Islet of Langerhans (tissue), 1 donor: ENCODE results near the gene HES5.

Experiments
- FAIRE-seq: peaks from one replicate; lab custom pipeline; 2011; peaks lifted over from hg19 to GRCh38; lab: Jason Lieb, UNC

HES5 gene

DNA sequence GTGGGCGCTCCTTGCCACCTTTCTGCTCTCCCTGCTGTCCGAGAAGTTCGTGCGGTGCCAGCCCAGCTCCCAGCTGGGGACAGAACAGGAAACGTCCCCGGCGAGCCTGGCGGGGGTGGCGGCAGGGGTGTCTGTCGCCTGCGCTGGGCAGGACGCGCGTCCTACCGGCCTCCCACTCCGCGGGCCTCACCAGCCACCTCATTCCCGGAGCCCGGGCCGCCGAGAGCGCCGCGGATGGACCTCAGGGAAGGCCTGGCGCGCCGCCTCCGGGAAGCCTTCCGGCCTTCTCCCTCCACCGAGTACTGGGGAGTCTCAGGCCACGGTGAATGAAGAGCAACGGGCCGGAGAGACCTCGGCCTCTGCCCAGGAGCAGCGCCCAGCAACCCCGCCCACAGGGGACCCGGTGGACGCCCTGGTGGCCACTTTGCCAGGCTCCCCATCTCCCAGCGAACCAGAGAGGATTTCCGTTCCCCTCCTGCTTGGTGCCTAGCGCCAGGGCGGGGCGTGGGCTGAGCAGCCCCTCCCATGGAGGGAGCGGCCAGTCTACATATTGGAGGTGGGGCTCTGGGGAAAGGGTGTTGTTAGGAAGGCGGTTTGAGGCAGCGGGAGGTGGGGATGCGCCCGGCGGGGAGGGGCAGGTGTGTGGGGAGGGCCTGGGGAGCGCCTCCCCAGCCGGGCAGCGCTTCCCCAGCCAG is 16.6 kb upstream of the HES5 start:
- no peak for FAIRE-seq

DNA sequence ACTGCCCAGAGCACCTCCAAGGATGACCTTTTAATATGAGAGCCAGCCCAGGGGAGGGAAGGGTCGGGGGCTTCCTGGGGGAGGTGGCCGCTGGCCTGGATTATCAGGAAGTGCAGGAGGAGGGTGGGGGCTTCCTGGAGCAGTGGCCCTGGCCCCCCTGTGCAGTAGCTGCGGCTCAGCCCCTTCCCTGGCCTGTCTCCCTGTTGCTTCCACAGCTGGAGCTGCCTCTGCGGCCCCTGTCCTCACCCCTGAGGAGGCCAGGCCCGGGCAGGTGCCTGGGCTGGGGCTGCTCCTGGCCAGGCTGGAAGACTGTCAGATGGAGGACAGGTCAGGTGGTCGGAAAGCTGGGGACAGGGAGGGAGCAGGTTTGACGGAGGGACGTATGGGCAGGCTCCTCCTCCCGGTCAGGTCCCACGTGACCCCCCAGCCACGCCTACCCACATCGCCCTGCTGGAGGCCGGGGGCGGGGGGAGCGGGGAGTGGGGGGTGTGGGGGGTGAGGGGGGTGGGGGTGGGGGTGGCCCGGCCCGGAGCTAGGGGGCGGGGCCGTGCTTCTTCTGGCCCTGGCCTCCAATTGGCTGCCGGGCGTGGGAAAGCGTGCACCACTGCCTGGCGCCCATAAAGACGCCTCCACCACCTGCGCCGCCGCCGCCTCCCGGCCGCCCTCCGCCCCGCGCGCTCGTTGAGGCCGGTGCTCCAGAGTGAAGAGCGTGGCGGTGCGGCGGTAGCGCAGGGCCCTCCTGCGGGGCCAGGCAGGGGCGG is 15.9 kb upstream of the HES5 start:
- no peak for FAIRE-seq

DNA sequence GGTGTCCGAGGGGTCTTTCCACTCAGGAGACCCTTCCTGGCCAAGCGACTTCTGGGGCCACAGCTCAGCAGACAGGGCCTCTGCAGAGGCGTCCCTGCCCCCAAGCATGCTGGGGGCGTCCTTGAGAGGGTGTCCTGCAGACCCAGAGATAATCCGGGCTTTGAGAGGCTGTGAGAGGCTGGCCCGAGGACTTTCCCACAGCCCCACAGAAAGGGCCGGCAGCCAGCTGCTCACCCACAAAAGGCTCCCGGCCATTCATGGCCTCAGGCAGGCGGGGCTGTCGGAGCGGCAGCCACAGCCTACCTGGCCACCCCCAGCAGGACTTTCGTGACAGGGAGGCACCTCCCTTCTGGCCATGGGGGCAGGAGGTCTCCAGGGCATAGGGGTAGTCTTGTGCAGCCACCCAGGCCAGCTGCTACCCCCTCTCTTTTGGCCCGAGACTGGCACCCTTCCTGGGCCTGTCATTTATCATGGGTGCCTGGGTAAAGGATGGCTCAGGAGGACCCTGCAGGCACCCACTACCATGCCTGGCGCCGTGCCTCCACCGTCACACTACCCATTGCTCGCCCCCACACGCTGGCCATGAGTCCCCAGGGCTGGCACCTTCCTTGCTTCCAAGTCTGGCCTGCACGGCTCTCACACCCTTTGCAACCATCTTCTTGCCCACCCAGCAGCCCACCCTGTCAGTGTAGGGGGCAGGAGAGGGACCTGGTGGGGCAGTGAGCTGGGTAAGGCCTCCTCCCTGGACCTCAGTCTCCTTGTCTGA is 15.0 kb upstream of the HES5 start:
- FAIRE-seq = no peak

DNA sequence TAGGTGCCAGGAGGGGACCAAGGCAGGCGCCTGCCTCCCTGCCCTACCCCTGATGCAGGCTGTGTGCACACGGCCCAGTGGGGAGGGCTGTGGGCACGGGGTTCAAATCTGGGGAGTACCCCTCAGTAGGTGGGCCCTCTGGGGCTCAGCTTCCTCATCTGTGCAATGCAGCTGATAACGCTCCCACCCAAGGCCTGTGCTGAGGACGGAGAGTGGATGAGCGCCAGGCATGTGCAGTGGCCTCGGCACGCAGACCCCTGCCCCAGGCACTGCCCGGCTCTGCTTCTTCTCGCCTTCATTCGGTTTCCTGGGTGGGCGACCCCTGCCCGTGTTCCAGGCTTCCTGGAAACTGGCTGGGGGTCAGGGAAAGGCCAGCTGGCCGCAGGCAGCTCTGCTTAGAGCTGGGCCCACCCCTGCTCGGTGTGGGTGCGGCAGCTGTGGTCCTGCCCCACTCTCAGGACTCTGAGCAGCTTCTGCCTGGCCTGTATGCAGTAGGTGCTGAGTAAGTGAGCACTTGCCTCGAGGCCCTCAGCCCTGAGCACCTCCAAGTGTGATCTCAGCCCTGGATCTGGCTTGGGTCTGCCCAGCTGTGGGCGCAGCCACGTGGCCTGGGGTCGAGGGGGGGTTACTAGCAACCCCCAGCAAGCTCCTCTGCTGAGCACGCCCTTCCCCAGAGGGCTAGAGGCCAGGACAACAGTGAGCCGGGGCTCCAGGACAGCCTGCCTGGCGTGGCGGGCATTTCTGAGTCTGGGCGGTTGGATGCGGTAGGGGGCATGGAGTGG is 14.2 kb upstream of the HES5 start:
- no peak for FAIRE-seq

DNA sequence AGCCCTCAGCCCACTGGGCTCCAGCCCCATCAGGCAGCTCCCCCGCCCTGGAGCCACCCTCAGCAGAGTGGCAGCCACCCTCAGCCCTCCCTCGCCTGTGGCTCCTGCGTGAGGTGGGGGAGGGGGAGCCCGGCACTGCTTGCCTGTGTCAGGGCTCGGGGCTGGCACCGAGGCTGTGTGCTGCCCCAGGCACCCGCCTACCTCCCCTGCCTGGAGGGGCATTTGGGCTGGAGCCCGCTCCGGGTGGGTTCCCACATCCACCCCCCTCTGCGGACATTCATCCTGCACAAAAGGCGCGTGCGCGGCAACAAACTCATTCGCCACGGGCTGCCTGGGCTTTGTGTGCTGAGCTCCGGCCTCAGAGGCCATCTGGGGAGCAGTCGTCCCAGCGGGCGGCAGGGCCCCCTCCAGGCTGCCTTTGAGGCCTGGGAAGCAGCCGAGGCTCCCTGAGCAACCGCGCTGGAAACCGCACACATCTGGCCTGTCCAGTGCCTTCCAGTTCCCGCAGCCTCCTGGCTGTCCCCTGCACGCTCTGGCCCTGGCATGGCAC is 13.6 kb upstream of the HES5 start:
- no peak for FAIRE-seq

DNA sequence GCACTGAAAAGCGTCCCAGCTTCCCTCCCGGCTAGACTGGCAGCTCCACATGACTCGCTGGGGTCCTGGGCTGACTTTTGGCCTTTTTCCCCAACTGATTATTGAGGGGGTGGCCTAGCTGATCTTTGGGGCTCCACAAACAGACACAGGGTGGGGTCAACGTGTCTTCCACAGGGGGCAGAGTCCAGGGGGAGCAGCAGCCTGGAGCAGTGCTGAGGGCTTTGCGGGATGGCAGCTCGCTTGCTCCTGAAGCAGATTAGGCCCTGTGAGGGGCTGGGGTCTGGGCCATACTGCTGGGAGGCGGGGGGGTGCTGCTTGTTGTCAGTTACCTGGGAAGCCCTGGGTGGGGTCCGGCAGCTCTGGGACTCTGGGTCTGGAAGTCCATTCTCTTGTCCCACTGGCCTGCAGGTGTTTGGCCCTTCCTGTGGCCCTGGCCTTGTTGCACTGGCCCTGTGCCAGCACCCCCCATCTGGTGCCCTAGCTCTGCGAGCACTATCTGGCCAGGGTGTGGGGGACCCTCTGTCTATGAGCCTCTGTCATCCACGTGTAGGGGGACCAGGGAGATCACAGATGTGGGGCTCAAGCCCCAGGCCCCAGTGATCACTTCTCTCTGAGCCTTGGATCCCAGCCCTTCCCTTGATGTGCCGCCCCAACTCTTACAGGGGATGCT is 12.3 kb upstream of the HES5 start:
- FAIRE-seq = no peak

DNA sequence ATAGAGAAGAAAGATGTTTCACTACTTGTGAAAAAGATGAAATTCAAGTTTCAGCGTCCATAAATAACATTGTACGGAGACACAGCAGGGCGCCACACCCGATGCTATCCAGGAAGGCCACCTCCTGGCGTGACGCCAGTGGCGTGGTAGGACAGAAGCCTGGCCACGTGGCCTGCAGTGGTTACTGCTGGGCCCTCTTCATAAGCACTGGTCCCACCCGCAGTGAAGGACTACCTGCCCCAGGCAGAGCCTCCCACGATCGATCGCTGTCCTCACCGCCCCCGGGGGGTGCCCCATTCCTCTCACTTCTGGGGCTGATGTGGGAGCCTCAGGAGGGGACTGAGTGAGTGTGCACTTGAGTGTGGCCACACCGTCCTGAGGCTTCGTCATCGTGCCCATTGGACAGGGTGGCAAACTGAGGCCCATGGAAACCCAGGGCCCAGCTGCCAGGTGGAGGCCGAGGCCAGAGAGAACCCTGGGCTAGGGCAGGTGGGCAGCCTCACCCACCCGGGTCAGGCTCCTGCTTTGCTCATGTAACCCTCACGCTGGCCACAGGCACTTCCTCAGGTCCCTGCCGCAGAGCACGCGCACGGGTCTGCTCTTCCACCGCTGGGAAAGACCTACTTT is 11.7 kb upstream of the HES5 start:
- FAIRE-seq = no peak

DNA sequence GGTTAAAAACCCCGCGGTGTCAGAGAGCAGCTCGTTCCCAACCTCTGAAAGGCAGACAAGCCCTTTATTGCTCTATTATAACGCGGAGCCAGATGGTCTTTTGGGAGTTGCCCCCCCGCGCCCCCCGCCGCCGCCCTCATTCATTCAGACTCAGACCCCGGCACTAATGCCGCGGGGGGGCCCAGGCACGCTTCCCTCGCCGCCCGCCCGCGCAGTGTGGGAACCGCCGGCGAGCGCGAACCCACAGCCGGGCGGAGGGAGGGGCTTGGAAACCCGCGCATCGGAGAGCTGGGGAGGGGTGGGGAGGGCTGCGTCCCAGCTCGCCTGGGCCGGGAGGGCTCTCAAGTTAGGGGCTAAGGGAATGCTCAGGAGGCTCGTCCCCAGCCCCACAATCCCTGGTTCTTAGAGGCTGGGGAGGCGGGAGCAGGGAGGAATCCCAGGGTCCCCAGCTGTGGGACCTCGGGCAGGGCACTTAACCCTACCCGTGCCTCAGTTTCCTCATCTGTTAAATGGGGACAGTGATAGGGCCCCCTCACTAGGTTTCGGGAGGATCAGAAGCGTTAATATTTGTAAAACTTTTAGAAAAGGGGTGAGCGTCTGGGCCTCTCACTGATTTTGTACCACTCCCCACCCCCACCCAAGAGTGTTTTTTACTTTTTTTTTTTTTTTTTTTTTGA is 10.9 kb upstream of the HES5 start:
- FAIRE-seq = no peak

DNA sequence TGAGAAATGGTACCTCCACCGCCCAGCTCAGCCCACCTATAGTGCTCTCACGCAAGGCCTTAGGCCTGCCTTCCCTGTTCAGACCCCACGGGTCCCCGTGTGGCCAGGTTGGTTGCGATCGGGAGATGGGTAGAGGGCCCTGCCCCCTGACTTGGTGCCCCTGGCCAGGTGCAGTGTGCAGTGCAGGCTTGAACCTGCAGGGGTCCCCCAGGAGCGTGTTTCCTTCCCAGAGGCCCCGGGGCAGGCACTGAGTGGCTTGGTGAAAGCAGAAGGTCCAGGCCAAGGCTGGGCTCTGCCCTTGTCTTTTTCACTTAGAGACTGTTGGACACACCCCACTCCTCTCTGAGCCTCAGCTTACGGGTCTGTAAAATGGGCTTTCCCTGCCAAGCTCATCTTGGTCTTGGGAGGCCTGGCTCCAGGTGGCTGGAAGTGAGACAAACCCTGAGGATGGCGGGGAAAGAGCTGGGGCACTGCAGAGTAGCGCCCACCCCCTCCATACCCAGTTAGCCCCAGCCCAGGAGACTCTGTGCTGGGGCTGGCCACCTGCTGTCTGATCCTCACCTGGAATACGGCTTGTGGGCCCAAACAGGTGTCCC is 9.3 kb upstream of the HES5 start:
- no peak for FAIRE-seq

DNA sequence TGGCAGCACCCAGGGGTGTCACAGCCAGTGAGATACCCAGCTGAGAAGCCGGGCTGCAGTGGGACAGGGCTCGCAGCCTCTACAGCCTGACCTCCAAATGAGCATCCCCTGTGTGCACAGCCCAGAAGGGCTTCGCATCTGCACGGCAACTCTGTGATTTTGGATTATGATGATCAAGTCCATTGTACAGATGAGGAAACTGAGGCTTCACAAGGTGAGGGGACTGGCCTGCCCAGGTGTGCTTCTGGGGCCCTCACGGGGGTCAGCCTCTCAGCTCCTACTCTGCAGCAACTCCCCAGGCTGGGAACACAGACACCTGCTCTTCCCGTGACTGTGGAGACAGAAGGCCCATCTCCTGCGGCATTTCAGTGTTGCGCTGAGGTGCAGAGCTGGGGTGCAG is 8.8 kb upstream of the HES5 start:
- no peak for FAIRE-seq

DNA sequence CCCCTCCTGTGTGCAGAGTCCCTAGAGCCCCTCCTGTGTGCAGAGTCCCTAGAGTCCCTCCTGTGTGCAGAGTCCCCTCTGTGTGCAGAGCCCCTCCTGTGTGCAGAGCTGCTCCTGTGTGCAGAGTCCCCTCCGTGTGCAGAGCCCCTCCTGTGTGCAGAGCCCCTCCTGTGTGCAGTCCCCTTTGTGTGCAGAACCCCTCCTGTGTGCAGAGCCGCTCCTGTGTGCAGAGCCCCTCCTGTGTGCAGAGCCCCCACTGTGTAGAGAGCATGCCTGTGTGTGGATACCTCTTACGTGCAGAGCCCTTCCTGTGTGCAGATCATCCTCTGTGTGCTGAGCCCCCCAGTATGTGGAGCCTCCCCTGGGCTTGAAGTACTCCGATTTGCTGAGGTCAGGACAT is 8.3 kb upstream of the HES5 start:
- no peak for FAIRE-seq

DNA sequence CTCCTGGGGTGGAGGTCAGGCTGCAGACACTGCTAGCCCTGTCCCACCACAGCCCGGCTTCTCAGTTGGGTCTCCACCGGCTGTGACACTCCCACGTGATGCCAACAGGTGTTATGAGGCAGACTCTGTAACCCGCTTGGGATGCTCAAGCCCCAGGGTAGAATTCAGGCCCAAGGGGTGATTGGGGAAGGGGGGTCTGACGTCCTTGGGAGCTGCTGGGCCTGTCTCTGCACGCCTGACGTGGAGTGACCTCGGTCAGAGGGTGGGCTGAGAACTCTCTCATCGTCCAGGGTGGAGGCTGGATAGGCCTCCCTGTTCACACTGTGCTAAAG is 7.7 kb upstream of the HES5 start:
- no peak for FAIRE-seq

DNA sequence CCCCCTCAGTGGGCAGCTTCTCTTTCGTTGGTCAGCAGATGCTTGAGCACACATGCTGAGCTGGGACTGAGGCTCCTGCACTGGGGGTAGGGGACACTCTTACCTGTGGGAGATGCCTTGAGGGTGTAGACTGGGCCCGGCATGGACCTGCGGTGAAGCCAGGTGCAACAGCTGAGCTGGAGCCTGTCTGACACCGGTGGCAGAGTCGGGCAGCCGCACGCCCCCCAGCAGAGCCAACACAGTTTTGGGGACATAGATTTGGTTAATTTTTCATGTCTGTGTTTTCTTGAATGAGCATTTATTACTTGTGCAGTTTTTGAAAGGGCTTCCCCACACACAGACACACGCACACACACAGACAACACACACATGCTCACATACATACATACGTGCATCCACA is 5.9 kb upstream of the HES5 start:
- FAIRE-seq = no peak

DNA sequence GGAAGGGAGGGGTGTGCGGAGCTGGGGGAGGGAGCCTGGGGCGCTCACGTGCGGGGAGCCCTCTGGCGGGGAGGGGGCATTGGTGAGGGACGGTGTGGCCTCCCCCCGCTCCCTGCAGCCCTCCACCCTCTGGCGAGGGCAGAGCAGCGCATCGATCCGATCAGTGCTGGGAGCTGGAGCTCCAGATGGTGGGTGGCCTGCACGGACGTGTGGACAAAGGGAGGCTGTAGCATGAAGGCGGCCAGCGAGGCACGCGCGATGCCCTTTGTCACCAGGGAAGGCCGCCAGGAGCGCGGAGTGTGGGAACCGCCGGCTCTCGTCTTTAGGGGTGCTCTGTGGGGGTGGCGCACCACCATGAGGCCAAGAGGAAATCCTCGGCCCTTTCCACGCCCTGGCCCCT is 5.4 kb upstream of the HES5 start:
- no peak for FAIRE-seq

DNA sequence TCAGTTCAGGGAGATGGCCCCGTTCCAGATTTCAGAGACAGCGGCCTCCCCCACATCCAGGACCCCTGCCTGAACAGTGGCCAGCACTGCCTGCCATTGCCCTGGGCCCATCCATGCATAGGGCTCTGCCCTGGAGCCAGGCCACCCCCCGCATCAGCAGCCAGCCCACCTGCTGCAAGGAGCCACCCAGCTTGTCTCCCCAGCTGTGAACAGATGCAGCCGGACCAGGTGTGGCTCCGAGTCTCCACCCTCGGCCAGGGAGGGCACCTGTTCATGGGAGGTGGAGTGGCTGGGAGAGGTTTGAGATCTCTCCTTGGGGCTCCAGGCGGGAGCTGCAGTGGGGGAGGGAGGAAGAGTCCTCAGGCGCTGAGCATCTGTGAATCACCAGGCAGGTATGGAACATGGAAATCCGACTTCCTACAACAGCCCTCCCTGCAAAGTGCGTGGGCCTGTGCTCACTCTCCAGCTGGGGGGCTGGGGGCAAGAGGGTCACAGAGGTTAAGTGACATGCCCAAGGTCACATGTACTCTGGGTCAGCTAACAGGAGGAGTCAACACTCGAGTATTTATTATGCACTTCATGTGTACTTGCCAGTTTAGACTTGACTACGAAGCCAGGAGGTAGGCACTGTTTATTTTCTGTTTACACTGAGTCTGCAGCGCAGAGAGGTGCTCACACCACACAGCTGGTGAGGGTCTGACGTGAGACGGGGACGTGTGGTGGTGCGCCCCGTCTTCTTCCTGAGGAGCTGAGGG is 4.8 kb upstream of the HES5 start:
- FAIRE-seq = no peak

DNA sequence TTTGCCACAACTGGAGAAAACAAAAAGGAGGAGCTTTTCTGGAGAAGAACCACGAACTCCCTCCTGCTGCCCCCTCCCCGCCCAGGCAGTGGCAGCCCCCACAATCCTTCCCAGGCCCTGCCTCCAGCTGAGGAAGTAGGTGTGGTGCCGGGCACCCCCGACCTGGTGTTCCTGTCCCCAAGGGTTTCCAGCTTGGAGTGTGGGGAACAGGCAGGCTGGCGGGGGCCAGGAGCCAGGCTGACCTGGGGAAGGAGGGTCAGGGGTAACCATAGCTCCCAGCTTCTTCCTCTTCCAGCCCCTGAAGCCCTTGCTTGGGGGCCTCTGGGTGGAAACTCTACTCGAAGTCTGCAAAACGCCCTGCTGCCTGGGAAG is 4.2 kb upstream of the HES5 start:
- no peak for FAIRE-seq

DNA sequence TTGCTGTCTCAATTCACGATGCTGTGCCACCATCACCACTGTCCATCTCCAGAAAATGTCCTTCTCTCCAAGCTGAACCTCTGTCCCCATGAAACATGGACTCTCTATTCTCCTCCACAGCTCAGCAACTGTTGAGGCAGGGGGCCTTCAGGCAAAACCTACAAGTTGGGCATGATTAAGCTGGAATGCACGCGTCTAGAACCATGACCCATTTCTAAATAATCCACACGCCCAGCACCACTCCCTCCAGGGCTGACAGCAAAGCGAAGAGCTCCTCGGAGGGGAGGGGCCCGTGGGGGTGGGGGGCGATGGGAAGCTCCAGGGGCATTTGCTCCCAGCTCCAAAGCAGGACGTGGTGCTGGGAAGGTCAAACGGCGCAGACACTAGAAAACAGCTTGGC is 3.3 kb upstream of the HES5 start:
- no peak for FAIRE-seq

DNA sequence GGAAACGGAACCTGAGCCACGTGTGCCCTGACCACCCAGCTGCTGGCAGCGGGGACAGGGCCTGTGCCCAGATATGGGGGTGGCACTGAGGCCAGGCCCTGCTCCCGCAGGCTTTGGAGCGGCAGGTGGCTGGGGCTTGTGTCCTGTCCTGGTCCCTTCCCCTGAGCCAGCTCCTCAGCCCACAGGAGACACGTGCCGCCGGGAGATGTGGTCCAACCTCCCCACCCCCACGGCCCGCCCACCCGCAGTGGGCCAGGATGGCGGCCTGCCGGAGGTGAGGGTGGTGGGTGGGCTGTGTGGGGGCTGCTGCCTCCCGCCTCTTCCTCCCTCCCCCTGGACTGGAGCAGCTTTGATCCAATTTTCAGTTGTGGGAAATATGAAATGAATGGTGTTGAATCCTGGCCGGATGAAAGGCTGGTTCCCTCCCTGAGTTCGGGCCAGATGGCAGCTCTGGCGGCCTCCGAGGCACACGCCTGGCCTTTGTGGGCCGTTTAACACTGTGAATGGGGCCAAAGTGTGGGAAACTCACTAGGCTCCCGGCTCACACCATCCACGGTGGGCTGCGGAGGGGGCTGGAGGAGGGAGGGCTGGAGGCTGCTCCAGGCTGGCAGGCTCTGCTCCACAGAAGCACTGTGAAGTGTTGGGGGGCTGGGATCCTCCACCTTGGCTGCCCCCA is 2.6 kb upstream of the HES5 start:
- FAIRE-seq = no peak
